GM18517 (cell line): Measurements from ENCODE around the gene POSTN.
"Not testable (repeated sequence)": the region's sequence is repeated elsewhere in the genome, so short reads cannot be mapped to it uniquely, and the experiment has no call there.

Source experiments
- ATAC-seq: cut with Tn5 transposase; IDR thresholded peaks from one replicate; pipeline ENCODE4 v1.9.1; 2021; ENCODE audit warnings: mild to moderate bottlenecking, moderate library complexity; ENCODE audit not compliant: unreplicated experiment

Gene POSTN

GRCh38 chr13:37596805-37597204, 1.8 kb downstream of the POSTN start:
- no peak for ATAC-seq

- ATAC-seq: no peak
These were observed 3.4 kb downstream of the POSTN start for GRCh38 chr13:37595162-37595561.

GRCh38 chr13:37594550-37594949, 4.0 kb downstream of the POSTN start:
- no peak for ATAC-seq

- ATAC-seq: not testable (repeated sequence)
These were observed 9.2 kb downstream of the POSTN start for GRCh38 chr13:37589381-37589780.

GRCh38 chr13:37587236-37587635, 11.3 kb downstream of the POSTN start:
- ATAC-seq: no peak

GRCh38 chr13:37586164-37586563, 12.4 kb downstream of the POSTN start:
- no peak for ATAC-seq

GRCh38 chr13:37585541-37585940, 13.0 kb downstream of the POSTN start:
- no peak for ATAC-seq

GRCh38 chr13:37576601-37577000, 22.0 kb downstream of the POSTN start:
- no peak for ATAC-seq

- ATAC-seq: no peak
These were observed 33.1 kb downstream of the POSTN start for GRCh38 chr13:37565425-37565824.

GRCh38 chr13:37561031-37561430, 37.5 kb downstream of the POSTN start:
- ATAC-seq: no peak

- ATAC-seq: no peak
These were observed 38.0 kb downstream of the POSTN start for GRCh38 chr13:37560526-37560925.

GRCh38 chr13:37558766-37559165, 39.8 kb downstream of the POSTN start:
- ATAC-seq: not testable (repeated sequence)

- ATAC-seq: no peak
These were observed 52.5 kb downstream of the POSTN start for GRCh38 chr13:37546087-37546486.

- ATAC-seq: no peak
These were observed 53.6 kb downstream of the POSTN start for GRCh38 chr13:37544995-37545394.

- ATAC-seq: no peak
These were observed 58.5 kb downstream of the POSTN start for GRCh38 chr13:37539976-37540605.

- ATAC-seq: no peak
These were observed 59.4 kb downstream of the POSTN start for GRCh38 chr13:37539170-37539569.

- no peak for ATAC-seq
These were observed 63.1 kb downstream of the POSTN start for GRCh38 chr13:37535501-37535900.

GRCh38 chr13:37534676-37535075, 63.9 kb downstream of the POSTN start:
- no peak for ATAC-seq

- ATAC-seq: no peak
These were observed 64.4 kb downstream of the POSTN start for GRCh38 chr13:37534181-37534580.

GRCh38 chr13:37531049-37531448, 67.5 kb downstream of the POSTN start:
- ATAC-seq: no peak

- ATAC-seq: no peak
These were observed 68.7 kb downstream of the POSTN start for GRCh38 chr13:37529751-37530385.

- no peak for ATAC-seq
These were observed 71.7 kb downstream of the POSTN start for GRCh38 chr13:37526710-37527473.
